ENCODE measurements around the gene PRDX5. TPM values are rescaled to one million over a fixed set of nuclear protein-coding genes. Genes with fewer than 3 reads are reported as not detected.

The PRDX5 gene
- total RNA-seq: 144 TPM

DNA sequence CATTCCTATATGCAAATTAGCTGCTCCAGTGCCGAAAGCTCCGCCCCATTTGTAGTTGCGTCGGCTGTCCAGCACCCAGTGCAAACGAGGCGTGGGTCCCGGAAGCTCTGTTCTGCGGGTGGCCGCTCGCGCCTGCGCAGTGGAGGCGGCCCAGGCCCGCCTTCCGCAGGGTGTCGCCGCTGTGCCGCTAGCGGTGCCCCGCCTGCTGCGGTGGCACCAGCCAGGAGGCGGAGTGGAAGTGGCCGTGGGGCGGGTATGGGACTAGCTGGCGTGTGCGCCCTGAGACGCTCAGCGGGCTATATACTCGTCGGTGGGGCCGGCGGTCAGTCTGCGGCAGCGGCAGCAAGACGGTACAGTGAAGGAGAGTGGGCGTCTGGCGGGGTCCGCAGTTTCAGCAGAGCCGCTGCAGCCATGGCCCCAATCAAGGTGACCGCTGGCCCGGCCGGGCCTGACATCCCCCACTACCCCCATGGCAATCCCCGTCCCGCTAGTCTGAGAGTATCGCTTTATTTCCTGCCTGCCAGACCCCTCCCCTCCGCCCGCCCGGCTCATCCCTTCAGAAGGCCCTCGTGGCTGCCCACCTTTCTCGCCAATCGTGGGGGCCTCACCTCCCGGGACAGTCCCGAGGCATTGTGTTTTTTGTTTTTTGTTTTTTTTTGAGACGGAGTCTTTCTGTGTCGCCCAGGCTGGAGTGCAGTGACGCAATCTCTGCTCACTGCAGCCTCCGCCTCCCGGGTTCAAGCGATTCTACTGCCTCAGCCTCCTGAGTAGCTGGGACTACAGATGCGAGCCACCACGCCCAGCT, at the start of gene PRDX5:
PRDX5 (plus strand) TSS at position 161 of the 805 bp plus-strand sequence; CDS start at position 256, 95 bp downstream.
- H3K9me3 ChIP-seq (ENCODE audit: control insufficient read depth in 3 of 3, low read length in 3 of 3): no peaks in the 10 kb centered on the region
- H3K9ac ChIP-seq (ENCODE audit: low read depth in 1 of 3, low read length in 3 of 3): peak within 1 kb of the TSS; percentile 92 to 97 (median 96)
- H3K27ac ChIP-seq (ENCODE audit: low read depth, low read length): peak within 1 kb of the TSS; percentile 99
- peak within 1 kb of the TSS; percentile 87 to 95 (median 95) for H3K4me3 ChIP-seq (ENCODE audit: low read length in 3 of 3)
- H3K36me3 ChIP-seq (ENCODE audit: control insufficient read depth in 3 of 3, insufficient read depth in 3 of 3, low read length in 3 of 3): peaks cover 29 to 37% (median 32%) of the 10 kb centered on the region in 3 donors
- H3K27me3 ChIP-seq (ENCODE audit: control insufficient read depth in 3 of 3, insufficient read depth in 3 of 3, low read length in 3 of 3): no peaks in the 10 kb centered on the region
- H3K4me1 ChIP-seq (ENCODE audit: control insufficient read depth in 3 of 3, insufficient read depth in 3 of 3, low read length in 3 of 3): peaks cover 29 to 49% (median 36%) of the 10 kb centered on the region in 3 donors

DNA sequence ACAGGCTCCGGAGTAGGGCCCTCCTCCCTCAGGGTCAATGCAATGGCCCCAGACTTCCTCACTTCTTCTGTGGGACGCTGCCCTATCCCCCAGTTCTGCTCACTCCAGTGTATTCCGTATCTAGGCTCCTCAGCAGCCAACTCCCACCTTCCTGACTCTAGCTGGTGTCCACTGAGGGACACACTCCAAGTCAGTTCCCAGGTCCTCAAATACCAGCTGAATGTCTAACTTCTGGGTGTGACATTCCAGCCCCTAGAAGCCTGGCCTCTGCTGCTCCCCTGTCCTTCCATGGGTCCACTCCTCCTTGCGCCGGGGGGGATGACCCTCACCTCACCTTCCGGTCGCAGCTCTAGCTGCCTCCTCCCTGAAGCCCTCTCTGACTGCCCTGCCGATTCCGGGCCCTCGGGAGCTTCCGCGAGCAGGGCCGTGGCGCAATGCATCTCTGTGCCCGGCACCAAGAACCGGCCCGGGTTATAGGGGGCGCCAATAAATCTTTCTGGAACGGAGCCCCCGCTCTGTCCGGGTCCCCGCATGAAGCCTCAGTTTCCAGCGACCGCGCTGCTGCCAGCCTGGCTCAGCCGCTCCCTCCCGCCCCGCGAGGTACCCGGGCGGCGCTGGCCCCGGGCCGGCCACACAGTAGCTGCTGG, 48.9 kb upstream of the PRDX5 start:
- Histone ChIP-seq H3K9me3 (ENCODE audit: control insufficient read depth in 3 of 3, low read length in 3 of 3) (no peaks in the 10 kb centered on the region), H3K27ac (ENCODE audit: low read depth, low read length) (peak overlapping the region; percentile 96), H3K4me1 (ENCODE audit: control insufficient read depth in 3 of 3, insufficient read depth in 3 of 3, low read length in 3 of 3) (peaks cover 24 to 34% (median 32%) of the 10 kb centered on the region in 3 donors), H3K9ac (ENCODE audit: low read depth in 1 of 3, low read length in 3 of 3) (peak overlapping the region; percentile 87 to 91 (median 90)), H3K36me3 (ENCODE audit: control insufficient read depth in 3 of 3, insufficient read depth in 3 of 3, low read length in 3 of 3) (peaks cover 9 to 19% (median 16%) of the 10 kb centered on the region in 3 donors), H3K4me3 (ENCODE audit: low read length in 3 of 3) (peak overlapping the region; percentile 78 to 84 (median 80)), H3K27me3 (ENCODE audit: control insufficient read depth in 3 of 3, insufficient read depth in 3 of 3, low read length in 3 of 3) (no peaks in the 10 kb centered on the region)

DNA sequence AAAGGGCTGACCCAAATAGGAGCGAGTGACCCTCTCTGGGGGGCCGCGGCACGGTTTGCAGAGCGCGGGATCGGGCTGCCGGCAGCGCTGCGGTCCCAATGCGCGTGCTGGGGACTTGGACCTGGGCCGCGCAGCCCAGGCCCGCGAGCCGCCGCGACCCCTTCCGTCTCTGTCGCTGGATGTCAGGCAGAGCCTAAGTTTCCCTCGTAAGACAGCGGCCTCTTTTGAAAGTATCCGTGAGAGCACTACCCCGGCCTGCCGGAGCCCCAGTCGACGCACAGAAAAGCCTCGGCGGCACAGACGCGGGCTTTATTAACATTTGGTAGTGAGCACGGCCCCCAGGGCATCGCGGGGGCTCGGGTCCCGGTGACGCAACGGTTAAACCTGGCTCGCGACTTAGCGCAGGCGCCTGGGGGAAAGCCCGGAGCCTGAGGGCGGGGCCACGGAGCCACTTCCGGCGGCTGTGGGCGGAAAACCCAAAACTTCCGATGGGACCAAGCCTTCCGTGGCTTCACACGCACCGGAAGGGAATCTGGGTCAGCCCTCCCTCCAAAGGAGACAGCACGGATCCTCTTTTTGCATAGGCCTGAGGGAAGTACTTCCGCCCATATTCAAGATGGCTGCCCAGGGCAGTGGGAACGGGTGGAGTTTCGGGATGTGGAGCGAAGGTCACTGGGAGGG, 48.2 kb upstream of the PRDX5 start:
- peaks cover 24 to 34% (median 32%) of the 10 kb centered on the region in 3 donors for H3K4me1 ChIP-seq (ENCODE audit: control insufficient read depth in 3 of 3, insufficient read depth in 3 of 3, low read length in 3 of 3)
- H3K27ac ChIP-seq (ENCODE audit: low read depth, low read length): peak overlapping the region; percentile 96
- peak overlapping the region; percentile 95 to 96 (median 96) for H3K9ac ChIP-seq (ENCODE audit: low read depth in 1 of 3, low read length in 3 of 3)
- H3K9me3 ChIP-seq (ENCODE audit: control insufficient read depth in 3 of 3, low read length in 3 of 3): no peaks in the 10 kb centered on the region
- H3K4me3 ChIP-seq (ENCODE audit: low read length in 3 of 3): peak overlapping the region; percentile 98 to 99 (median 98)
- peaks cover 9 to 19% (median 13%) of the 10 kb centered on the region in 3 donors for H3K36me3 ChIP-seq (ENCODE audit: control insufficient read depth in 3 of 3, insufficient read depth in 3 of 3, low read length in 3 of 3)
- no peaks in the 10 kb centered on the region for H3K27me3 ChIP-seq (ENCODE audit: control insufficient read depth in 3 of 3, insufficient read depth in 3 of 3, low read length in 3 of 3)

DNA sequence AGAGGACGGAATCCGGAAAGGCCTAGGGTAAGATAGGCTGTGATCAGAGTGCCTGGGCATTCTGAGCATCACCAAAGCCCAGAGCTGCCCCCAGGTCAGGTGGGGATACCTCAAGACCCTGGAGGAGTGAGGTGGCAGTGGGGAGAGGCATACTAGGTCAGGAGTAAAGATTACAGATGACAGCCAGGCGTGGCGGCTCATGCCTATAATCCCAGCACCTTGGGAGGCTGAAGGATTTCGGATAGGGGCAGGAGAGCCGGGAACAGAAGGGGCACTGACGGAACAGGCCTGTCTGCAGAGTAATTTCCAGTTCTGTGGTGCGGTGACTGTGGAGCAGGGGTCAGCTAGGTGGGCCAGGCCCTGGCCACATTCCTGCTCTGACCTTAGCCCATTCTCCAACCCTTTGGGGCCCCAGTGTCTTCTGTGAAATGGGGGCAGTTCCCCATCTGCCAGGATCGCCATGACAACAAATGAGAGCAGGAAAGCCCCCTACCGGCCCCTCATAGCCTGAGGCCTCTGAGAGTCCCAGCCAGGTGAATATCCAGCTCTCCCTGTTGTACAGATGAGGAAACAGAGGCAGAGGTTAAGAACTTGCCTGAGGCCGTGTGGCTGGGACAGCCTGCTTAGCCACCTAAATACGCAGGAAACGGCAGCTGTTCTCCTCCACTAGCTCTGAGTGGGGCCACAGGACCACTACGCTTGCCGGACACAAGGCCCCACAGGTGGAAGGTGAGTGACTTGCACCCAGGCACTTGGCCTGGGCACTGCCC, 42.7 kb upstream of the PRDX5 start:
- Histone ChIP-seq H3K4me3 (ENCODE audit: low read length in 3 of 3) (no peak overlapping the region), H3K36me3 (ENCODE audit: control insufficient read depth in 3 of 3, insufficient read depth in 3 of 3, low read length in 3 of 3) (peaks cover 17 to 29% (median 19%) of the 10 kb centered on the region in 3 donors), H3K9ac (ENCODE audit: low read depth in 1 of 3, low read length in 3 of 3) (peak overlapping the region in 1 of 3 donors; percentile 5), H3K27me3 (ENCODE audit: control insufficient read depth in 3 of 3, insufficient read depth in 3 of 3, low read length in 3 of 3) (no peaks in the 10 kb centered on the region), H3K4me1 (ENCODE audit: control insufficient read depth in 3 of 3, insufficient read depth in 3 of 3, low read length in 3 of 3) (peaks cover 8 to 16% (median 10%) of the 10 kb centered on the region in 3 donors), H3K9me3 (ENCODE audit: control insufficient read depth in 3 of 3, low read length in 3 of 3) (no peaks in the 10 kb centered on the region), H3K27ac (ENCODE audit: low read depth, low read length) (no peak overlapping the region)

DNA sequence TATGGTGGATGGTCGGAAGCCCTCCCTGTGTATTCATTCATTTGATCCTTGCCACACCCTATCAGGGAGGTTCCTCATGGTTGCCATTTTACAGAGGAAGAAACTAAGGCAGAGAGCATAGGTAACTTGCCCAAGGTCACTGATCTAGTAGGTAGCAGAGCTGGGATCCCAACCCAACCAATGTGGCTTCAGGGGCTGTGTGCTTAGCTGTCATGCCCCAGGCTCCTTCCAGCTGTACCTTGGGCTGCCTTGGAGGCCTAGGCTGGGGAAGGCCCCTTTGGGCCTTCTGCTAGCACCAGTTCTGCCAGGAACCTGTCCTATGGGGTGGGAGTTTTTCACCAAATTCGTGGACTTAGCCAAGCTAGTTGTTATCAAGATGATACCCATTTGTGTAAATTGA, 42.1 kb upstream of the PRDX5 start:
- H3K36me3 ChIP-seq (ENCODE audit: control insufficient read depth in 3 of 3, insufficient read depth in 3 of 3, low read length in 3 of 3): peaks cover 17 to 29% (median 19%) of the 10 kb centered on the region in 3 donors
- H3K27ac ChIP-seq (ENCODE audit: low read depth, low read length): no peak overlapping the region
- no peak overlapping the region for H3K9ac ChIP-seq (ENCODE audit: low read depth in 1 of 3, low read length in 3 of 3)
- no peaks in the 10 kb centered on the region for H3K27me3 ChIP-seq (ENCODE audit: control insufficient read depth in 3 of 3, insufficient read depth in 3 of 3, low read length in 3 of 3)
- no peak overlapping the region for H3K4me3 ChIP-seq (ENCODE audit: low read length in 3 of 3)
- no peaks in the 10 kb centered on the region for H3K9me3 ChIP-seq (ENCODE audit: control insufficient read depth in 3 of 3, low read length in 3 of 3)
- peaks cover 8 to 13% (median 8%) of the 10 kb centered on the region in 3 donors for H3K4me1 ChIP-seq (ENCODE audit: control insufficient read depth in 3 of 3, insufficient read depth in 3 of 3, low read length in 3 of 3)

DNA sequence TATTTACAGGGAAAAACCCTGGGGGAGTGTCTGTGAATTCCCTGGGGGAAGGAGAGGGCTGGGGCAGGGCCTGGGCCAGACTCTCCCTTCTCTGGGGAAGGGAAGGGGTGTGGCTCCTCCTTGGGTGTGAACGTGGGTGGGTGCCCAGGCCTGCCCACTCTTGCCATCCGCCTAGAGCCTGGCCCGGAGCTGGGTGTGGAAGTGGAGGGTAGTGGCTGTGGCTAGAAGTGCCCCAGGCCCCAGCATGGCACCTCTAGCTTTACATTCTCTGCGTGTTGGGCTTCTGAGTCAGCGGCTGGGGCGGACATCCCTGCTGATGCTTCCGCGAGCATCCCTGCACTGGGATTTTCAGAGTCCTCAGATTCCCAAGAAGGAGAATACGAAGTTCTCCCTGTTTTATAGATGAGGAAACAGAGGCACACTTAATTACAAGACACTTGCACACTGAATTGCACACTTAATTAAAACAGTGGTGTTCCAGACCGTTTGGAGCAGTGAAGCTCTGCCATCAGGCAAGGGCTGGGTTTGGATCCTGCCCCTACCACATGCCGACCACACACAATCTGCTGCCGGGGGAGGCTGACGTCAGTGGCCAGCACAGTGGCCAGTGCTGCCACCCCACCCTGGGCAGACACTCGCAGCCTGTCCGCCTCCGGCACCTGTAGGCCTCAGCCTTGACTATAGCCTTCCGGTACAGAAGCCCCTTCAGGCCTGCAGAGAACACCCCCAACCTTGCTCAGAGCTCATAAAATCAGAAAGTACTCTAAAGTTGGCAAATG, 41.1 kb upstream of the PRDX5 start:
- H3K9me3 ChIP-seq (ENCODE audit: control insufficient read depth in 3 of 3, low read length in 3 of 3): no peaks in the 10 kb centered on the region
- H3K36me3 ChIP-seq (ENCODE audit: control insufficient read depth in 3 of 3, insufficient read depth in 3 of 3, low read length in 3 of 3): peaks cover 17 to 29% (median 19%) of the 10 kb centered on the region in 3 donors
- H3K9ac ChIP-seq (ENCODE audit: low read depth in 1 of 3, low read length in 3 of 3): peak overlapping the region in 1 of 3 donors; percentile 8
- H3K4me1 ChIP-seq (ENCODE audit: control insufficient read depth in 3 of 3, insufficient read depth in 3 of 3, low read length in 3 of 3): peaks cover 4 to 8% (median 6%) of the 10 kb centered on the region in 3 donors
- no peak overlapping the region for H3K4me3 ChIP-seq (ENCODE audit: low read length in 3 of 3)
- H3K27me3 ChIP-seq (ENCODE audit: control insufficient read depth in 3 of 3, insufficient read depth in 3 of 3, low read length in 3 of 3): no peaks in the 10 kb centered on the region
- H3K27ac ChIP-seq (ENCODE audit: low read depth, low read length): no peak overlapping the region

DNA sequence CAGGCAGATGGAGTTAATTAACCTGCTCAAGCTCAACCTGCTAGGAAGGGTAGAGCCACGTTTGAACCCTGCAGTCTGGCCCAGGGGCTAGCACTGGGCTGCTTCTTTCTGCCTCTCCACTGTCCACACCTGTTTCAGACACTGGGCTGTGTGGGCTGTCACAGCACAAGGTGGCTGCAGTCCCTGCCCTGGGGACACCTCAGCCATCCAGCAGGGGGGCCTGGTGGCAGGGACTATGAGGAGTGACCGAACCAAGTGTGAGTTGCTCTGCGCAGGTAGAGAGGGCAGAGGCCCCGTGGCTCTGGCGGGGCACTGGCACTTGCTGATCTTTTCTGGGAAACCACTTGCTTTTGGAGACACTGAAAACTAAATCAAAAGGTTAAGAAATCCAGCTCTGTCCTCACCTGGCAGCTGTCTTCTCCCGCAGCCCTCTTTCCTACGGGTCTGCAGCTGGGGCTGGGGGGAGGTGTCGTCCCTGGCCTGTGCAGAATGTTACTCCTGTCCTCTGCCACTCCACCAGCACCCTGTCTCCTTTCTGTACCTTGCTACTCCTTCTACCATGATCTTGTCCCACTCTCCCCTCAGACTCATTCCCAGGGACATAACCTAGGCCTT, 39.2 kb upstream of the PRDX5 start:
- H3K27me3 ChIP-seq (ENCODE audit: control insufficient read depth in 3 of 3, insufficient read depth in 3 of 3, low read length in 3 of 3): no peaks in the 10 kb centered on the region
- no peaks in the 10 kb centered on the region for H3K9me3 ChIP-seq (ENCODE audit: control insufficient read depth in 3 of 3, low read length in 3 of 3)
- peaks cover 22 to 24% (median 23%) of the 10 kb centered on the region in 3 donors for H3K36me3 ChIP-seq (ENCODE audit: control insufficient read depth in 3 of 3, insufficient read depth in 3 of 3, low read length in 3 of 3)
- H3K4me3 ChIP-seq (ENCODE audit: low read length in 3 of 3): no peak overlapping the region
- no peak overlapping the region for H3K27ac ChIP-seq (ENCODE audit: low read depth, low read length)
- peak overlapping the region in 1 of 3 donors; percentile 33 for H3K9ac ChIP-seq (ENCODE audit: low read depth in 1 of 3, low read length in 3 of 3)
- H3K4me1 ChIP-seq (ENCODE audit: control insufficient read depth in 3 of 3, insufficient read depth in 3 of 3, low read length in 3 of 3): peaks cover 7 to 10% (median 9%) of the 10 kb centered on the region in 3 donors

DNA sequence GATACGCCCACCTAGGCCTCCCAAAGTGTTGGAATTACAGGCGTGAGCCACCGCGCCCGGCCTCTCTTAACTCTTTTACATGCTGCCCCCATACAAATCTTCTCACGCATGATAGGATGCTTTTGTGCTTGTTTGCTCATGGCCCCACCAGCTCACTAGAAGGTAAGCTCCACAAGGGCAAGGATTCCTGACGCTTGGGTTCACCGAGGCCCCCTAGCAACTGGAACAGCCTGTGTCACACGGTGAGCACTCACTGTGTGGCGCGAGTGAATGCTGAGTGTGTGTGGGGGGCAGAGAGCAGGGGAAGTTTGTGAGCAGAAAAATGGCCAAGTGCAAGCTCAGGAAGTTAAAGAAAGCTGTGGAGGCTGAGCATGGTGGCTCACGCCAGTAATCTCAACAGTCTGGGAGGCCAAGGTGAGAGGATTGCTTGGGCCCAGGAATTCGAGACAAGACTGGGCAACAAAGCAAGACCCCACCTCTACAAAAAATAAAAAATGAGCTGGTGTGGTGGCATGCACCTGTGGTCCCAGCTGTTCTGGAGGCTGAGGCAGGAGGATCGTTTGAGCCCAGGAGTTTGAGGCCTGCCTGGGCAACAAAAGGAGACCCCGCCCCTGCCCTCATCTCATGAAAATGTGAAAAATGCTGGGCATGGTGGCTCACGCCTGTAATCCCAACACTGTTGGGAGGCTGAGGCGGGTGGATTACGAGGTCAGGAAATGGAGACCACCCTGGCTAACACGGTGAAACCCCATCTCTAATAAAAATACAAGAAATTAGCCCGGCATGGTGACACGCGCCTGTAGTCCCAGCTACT, 35.8 kb upstream of the PRDX5 start:
- Histone ChIP-seq H3K4me3 (ENCODE audit: low read length in 3 of 3) (no peak overlapping the region), H3K36me3 (ENCODE audit: control insufficient read depth in 3 of 3, insufficient read depth in 3 of 3, low read length in 3 of 3) (peaks cover 13 to 16% (median 15%) of the 10 kb centered on the region in 3 donors), H3K9me3 (ENCODE audit: control insufficient read depth in 3 of 3, low read length in 3 of 3) (no peaks in the 10 kb centered on the region), H3K4me1 (ENCODE audit: control insufficient read depth in 3 of 3, insufficient read depth in 3 of 3, low read length in 3 of 3) (peaks cover 27 to 31% (median 29%) of the 10 kb centered on the region in 3 donors), H3K9ac (ENCODE audit: low read depth in 1 of 3, low read length in 3 of 3) (no peak overlapping the region), H3K27ac (ENCODE audit: low read depth, low read length) (no peak overlapping the region), H3K27me3 (ENCODE audit: control insufficient read depth in 3 of 3, insufficient read depth in 3 of 3, low read length in 3 of 3) (no peaks in the 10 kb centered on the region)
